H1 (cell line): ENCODE data around the gene BHMT2. TPM values are rescaled to one million over a fixed set of nuclear protein-coding genes. Genes with fewer than 3 reads are reported as not detected.

Experiments used
- CBX8 ChIP-seq: fragments of 300-800, 300-1000 bp; sonication (generic); IDR thresholded peaks from 2 replicates; pipeline ENCODE4 v1.7.1; 2016; ENCODE audit warnings: low read depth, low read length, borderline replicate concordance
- CHD7 ChIP-seq: fragments of 300-600 bp; sonication (generic); IDR thresholded peaks from 2 replicates; pipeline ENCODE4 v1.7.1; 2012; ENCODE audit warnings: low read length, moderate library complexity, mild to moderate bottlenecking, inconsistent platforms; ENCODE audit not compliant: insufficient replicate concordance
- CTCF ChIP-seq, 3 experiments: IDR thresholded peaks; 1 replicate in 2 of 3; 2 replicates in 1 of 3; pipeline versions ENCODE4 v1.5.1 to v1.6.1; 2011; ENCODE audit warnings: low read length in 3 of 3, mild to moderate bottlenecking in 3 of 3, inconsistent platforms in 2 of 3, low read depth in 1 of 3, moderate library complexity in 1 of 3; ENCODE audit not compliant: insufficient read depth in 1 of 3; ENCODE audit errors: control extremely low read depth in 1 of 3
- PHF8 ChIP-seq: fragments of 200-600 bp; sonication (generic); conservative IDR thresholded peaks from 2 replicates; pipeline ENCODE4 v1.7.1; 2012; ENCODE audit warnings: low read depth, mild to moderate bottlenecking, inconsistent platforms, low read length, moderate library complexity
- POLR2AphosphoS5 ChIP-seq: IDR thresholded peaks from 2 replicates; pipeline ENCODE4 v1.6.1; 2011; ENCODE audit warnings: low read depth, low read length
- polyA plus RNA-seq, 7 experiments: library from polyadenylated mRNA; depleted of rRNA in 3 of 7; stranded (reverse) in 5 of 7; unstranded in 2 of 7; fragments of >200 nt in 5 of 7; fragments of 200-250 nt in 2 of 7; gene quantifications; 1 replicate in 5 of 7; 2 replicates in 1 of 7; 4 replicates in 1 of 7; pipeline versions ENCODE4 v1.2.1 to v1.2.3, GENCODE V29; 2011 to 2013; ENCODE audit warnings: missing spikeins in 2 of 7, mixed read lengths in 2 of 7
- total RNA-seq: library from RNA; stranded (reverse); fragmentation: NEBNext Ultra II Directional; extraction: Animal tissue kit (Norgen Biotek cat#: 25700); gene quantifications from 2 replicates; pipeline ENCODE4 v1.2.1, GENCODE V29; 2021
- TF ChIP-seq, protein P1 (sequence below): IDR thresholded peaks from 2 replicates; pipeline ENCODE4 v1.6.1; 2011; ENCODE audit warnings: low read depth, mild to moderate bottlenecking, low read length; ENCODE audit not compliant: insufficient read depth

BHMT2 gene
- total and polyA plus RNA-seq, 2 of the 8 experiments (the other 6 are each of a cell fraction or from before 2014, with no cell fraction given) = 0.11 TPM; not detected in 1

DNA sequence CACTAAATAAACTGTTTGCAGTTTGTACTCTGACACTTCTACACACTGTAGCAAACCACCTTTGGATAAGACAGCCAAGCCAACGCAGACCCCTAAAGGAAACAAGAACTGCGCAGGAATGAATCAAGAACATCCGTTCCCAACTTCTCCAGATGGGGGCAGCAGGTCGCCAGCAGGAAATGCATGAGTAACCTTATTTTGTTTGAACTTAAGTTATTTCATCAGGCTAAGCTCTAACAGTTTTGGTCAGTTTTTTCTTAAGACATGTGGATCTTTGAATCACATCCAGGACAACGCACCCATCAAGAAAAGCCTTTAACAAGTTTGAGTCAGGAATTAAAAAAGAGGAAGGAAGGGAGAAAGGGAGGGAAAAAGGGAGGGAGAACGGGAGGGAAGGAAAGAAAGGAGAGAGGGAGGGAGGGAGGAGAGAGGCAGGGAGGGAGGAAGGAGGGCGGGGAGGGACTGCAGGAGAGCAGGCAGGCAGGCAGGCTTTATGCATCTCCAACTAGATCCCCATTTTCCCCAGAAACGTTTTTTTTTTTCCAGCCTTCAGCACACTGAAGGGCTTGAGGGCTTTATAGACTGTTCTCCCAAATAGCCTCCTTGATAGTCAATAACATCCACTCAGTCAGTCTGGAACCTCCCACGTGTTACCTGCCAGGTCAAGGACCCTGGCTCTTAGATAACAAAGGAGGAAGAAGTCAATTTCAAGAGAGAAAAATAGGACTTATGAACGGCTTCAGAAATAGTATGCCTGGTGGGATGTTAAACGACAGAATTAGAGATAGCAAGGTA is 64.3 kb downstream of the BHMT2 start (continued):
- TF ChIP-seq CHD7 (peak; percentile 76), POLR2AphosphoS5 (no peak), CTCF (IDR thresholded peaks at IDR 0.05; ENCODE audit: control extremely low read depth in 1 of 3, insufficient read depth in 1 of 3, low read depth in 1 of 3, low read length in 3 of 3) (peak; percentile 68 to 86 (median 76)), CBX8 (no peak), PHF8 (0 out of 2 replicates have a peak, but pooled peaks have one; percentile 21)
- TF ChIP-seq, protein P1, sequence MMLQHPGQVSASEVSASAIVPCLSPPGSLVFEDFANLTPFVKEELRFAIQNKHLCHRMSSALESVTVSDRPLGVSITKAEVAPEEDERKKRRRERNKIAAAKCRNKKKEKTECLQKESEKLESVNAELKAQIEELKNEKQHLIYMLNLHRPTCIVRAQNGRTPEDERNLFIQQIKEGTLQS = no peak
